Body of pancreas (tissue), 4 donors: ENCODE data around the gene FNDC3B. TPM values are rescaled to one million over a fixed set of nuclear protein-coding genes. Genes with fewer than 3 reads are reported as not detected.

Experiments used
- ATAC-seq: fragments of 150-250 bp; one replicate; pipeline ENCODE4 v1.9.1; 2016
- DNase-seq, 4 donors: peaks; one replicate each; pipeline ENCODE4 v3.0.0-alpha.2; 2019
- H3K27ac ChIP-seq, 4 donors: fragments of 200-600 bp; sonication (generic); 1 replicate in 3 of 4; 2 replicates in 1 of 4; pipeline versions ENCODE4 v1.5.1 to v1.6.1; 2016 to 2019; ENCODE audit warnings: mild to moderate bottlenecking in 1 of 4, mixed read lengths in 1 of 4, moderate library complexity in 1 of 4
- H3K27me3 ChIP-seq, 2 donors: fragments of 200-600 bp; sonication (generic); one replicate each; pipeline ENCODE4 v1.6.0; 2016; ENCODE audit warnings: mild to moderate bottlenecking in 1 of 2
- H3K36me3 ChIP-seq, 2 donors: fragments of 200-600 bp; sonication (generic); replicated peaks in 1 of 2; 2 replicates each; pipeline ENCODE4 v1.5.1; 2016; ENCODE audit warnings: low read depth in 2 of 2; ENCODE audit not compliant: insufficient read depth in 1 of 2
- H3K4me1 ChIP-seq: fragments of 200-600 bp; sonication (generic); one replicate; pipeline ENCODE4 v1.6.0; 2016
- H3K4me3 ChIP-seq, 2 donors: fragments of 200-600 bp; sonication (generic); 1 replicate in 1 of 2; 2 replicates in 1 of 2; pipeline ENCODE4 v1.5.1; 2016 to 2019
- H3K9me3 ChIP-seq, 3 donors: fragments of 200-600 bp; sonication (generic); 1 replicate in 2 of 3; 2 replicates in 1 of 3; pipeline ENCODE4 v1.5.1; 2016
- POLR2A ChIP-seq, 3 donors: fragments of 450-650 bp; IDR thresholded peaks; one replicate each; pipeline ENCODE4 v1.6.1; 2016; ENCODE audit warnings: antibody characterized with exemption in 3 of 3, mild to moderate bottlenecking in 2 of 3
- WGBS, 2 donors: methylation state at CpG; one replicate each; pipeline ENCODE4 v1.1.5; 2017; 5-methylcytosine and 5-hydroxymethylcytosine counted together
- intact Hi-C: fragments of 100-400 bp; cut with DNase I; formaldehyde crosslinking; loops from one replicate; pipeline ENCODE4 v1.15.1; 2023
- total RNA-seq, 2 donors: library from RNA; depleted of rRNA; stranded (reverse); fragments of >200 nt; gene quantifications; one replicate each; pipeline ENCODE4 v1.1.0, GENCODE V29; 2016
- TF ChIP-seq, protein P1 (sequence below), 7 experiments: fragments of 450-650 bp in 4 of 7; fragments of 200-600 bp in 3 of 7; sonication (generic) in 3 of 7; IDR thresholded peaks; one replicate each; pipeline ENCODE4 v1.5.1; 2016 to 2019; ENCODE audit warnings: antibody characterized with exemption in 7 of 7

FNDC3B gene
- total RNA-seq, 2 donors from 2014 or later: 64.3 to 86.0 TPM

DNA sequence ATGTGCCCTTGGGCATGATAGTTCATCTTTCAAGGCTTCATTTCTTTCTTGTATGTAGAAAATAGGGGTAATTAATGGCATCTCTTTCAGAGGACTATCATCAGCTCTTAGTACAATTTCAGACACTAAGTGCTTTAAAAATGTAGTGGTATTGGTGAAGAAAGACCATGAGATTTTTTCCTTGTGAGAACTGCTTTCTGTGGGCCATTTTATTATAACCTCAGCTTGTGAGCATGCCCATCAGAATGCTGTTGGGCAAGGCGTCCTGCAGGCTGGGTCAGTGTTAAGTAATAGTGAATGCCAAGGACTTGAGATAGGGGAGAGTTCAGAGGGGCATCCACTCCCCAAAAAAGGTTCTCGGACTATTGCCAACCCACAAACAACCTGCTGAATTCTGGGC, 221.0 kb downstream of the FNDC3B start:
- H3K27ac ChIP-seq: no peak overlapping the region
- TF ChIP-seq POLR2A (IDR thresholded peaks at IDR 0.05): no peak
- H3K9me3 ChIP-seq: no peaks in the 10 kb centered on the region
- peaks cover 27% of the 10 kb centered on the region for H3K4me1 ChIP-seq
- no peak overlapping the region for H3K4me3 ChIP-seq
- ATAC-seq (no peak), DNase-seq (no peak)
- intact Hi-C loops: no loop called here
- H3K36me3 ChIP-seq: peaks cover 0 to 3% of the 10 kb centered on the region in 2 donors
- no peaks in the 10 kb centered on the region for H3K27me3 ChIP-seq
- 78 to 93% methylated on average over 2 of the region's 2 CpGs for WGBS, 2 donors

DNA sequence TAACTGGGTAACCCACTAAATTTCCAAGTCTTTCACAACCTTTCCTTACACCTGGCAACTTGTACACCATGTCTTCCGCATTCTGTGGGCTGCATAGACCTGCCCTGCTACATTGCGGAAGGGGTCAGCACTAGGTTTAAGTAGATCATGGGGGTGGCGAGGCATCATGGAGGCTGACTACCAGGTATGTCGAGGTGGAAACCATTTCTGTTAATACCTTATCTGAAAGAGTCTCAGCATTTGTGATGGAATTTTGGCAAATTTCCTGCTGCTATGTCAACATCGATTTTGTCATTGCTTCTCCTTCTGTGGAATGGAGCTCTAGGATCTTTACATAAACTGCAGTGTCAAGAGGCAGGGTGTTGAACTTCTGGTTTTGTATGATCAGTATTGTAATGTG, 221.7 kb downstream of the FNDC3B start:
- no peak for TF ChIP-seq POLR2A (IDR thresholded peaks at IDR 0.05)
- TF ChIP-seq, protein P1, sequence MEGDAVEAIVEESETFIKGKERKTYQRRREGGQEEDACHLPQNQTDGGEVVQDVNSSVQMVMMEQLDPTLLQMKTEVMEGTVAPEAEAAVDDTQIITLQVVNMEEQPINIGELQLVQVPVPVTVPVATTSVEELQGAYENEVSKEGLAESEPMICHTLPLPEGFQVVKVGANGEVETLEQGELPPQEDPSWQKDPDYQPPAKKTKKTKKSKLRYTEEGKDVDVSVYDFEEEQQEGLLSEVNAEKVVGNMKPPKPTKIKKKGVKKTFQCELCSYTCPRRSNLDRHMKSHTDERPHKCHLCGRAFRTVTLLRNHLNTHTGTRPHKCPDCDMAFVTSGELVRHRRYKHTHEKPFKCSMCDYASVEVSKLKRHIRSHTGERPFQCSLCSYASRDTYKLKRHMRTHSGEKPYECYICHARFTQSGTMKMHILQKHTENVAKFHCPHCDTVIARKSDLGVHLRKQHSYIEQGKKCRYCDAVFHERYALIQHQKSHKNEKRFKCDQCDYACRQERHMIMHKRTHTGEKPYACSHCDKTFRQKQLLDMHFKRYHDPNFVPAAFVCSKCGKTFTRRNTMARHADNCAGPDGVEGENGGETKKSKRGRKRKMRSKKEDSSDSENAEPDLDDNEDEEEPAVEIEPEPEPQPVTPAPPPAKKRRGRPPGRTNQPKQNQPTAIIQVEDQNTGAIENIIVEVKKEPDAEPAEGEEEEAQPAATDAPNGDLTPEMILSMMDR (IDR thresholded peaks at IDR 0.05): no peak
- peaks cover 20% of the 10 kb centered on the region for H3K4me1 ChIP-seq
- no peaks in the 10 kb centered on the region for H3K27me3 ChIP-seq
- DNase-seq (no peak), ATAC-seq (no peak)
- no peak overlapping the region for H3K4me3 ChIP-seq
- WGBS, 2 donors: 65 to 74% methylated on average over 5 of the region's 5 CpGs
- intact Hi-C loops: no loop called here
- H3K36me3 ChIP-seq: peaks cover 0 to 3% of the 10 kb centered on the region in 2 donors
- H3K9me3 ChIP-seq: no peaks in the 10 kb centered on the region
- H3K27ac ChIP-seq: no peak overlapping the region

DNA sequence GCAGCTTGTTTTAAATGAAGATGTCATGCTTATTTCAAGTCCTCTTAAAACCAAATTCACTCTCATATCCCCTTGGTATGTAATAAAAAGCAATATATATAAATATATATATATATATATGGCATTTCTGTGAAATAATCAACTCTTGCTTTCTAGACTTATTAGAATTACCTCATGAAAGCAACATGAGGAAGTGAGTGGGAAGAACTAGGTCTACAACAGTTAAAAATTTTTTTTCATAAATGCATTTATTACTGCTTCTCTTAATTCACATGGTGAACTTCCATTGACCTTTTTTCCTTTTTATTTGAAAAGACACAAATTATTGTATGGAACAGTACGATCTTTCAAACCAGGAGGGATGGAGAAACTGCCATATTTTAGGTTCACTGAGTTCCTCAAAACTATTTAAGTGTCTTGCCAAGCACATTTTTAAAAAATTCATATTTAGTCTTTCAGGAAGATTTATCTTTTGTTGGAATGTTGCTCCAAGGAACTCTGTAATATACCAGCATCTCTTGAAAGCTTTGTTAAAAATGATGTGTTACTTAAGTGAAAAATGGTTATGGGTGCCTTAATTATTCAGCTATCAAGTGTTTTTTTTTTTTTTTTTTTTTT, 223.7 kb downstream of the FNDC3B start:
- peaks cover 0 to 3% of the 10 kb centered on the region in 2 donors for H3K36me3 ChIP-seq
- TF ChIP-seq, protein P1 (IDR thresholded peaks at IDR 0.05): no peak
- no peak for TF ChIP-seq POLR2A (IDR thresholded peaks at IDR 0.05)
- ATAC-seq (no peak), DNase-seq (no peak)
- no peaks in the 10 kb centered on the region for H3K9me3 ChIP-seq
- H3K27ac ChIP-seq: no peak overlapping the region
- WGBS, 2 donors: 72 to 81% methylated on average over 1 of the region's 1 CpG
- peaks cover 11% of the 10 kb centered on the region for H3K4me1 ChIP-seq
- intact Hi-C loops: no loop called here
- H3K4me3 ChIP-seq: no peak overlapping the region
- H3K27me3 ChIP-seq: no peaks in the 10 kb centered on the region

DNA sequence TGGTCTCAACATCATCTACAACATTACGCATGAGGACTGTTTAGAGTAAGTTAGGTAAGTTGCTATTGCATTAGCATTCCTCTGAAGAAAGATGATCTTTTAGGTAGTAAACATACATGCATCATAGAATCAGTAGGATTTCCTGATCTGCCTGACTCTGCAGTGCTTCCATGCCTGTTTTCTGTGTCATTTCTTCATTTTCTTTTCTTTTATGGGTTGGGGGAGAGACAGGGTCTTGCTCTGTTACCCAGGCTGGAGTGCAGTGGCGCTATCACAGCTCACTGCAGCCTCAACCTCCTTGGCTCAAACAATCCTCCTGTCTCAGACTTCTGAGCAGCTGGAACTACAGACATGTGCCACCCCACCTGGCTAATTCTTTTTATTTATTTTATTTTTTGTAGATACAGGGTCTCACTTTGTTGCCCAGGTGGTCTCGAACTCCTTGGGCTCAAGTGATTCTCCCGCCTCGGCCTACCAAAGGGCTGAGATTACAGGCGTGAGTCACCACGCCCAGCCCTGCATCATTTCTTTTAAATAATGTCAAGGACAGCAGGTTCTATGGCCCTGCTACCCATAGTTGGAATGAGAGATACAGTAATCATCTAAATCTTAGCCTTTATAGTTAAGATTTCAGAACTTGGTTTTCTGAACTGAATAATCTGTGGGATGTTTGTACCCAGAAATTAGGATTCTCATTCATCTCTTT, 224.6 kb downstream of the FNDC3B start:
- ATAC-seq (no peak), DNase-seq (no peak)
- peaks cover 0 to 3% of the 10 kb centered on the region in 2 donors for H3K36me3 ChIP-seq
- H3K9me3 ChIP-seq: no peaks in the 10 kb centered on the region
- H3K4me1 ChIP-seq: peaks cover 11% of the 10 kb centered on the region
- no peak overlapping the region for H3K4me3 ChIP-seq
- 94 to 97% methylated on average over 7 of the region's 7 CpGs for whole genome bisulfite sequencing, 2 donors
- no peak overlapping the region for H3K27ac ChIP-seq
- TF ChIP-seq, protein P1 (IDR thresholded peaks at IDR 0.05): no peak
- TF ChIP-seq POLR2A (IDR thresholded peaks at IDR 0.05): no peak
- intact Hi-C loops: no loop called here
- H3K27me3 ChIP-seq: no peaks in the 10 kb centered on the region

DNA sequence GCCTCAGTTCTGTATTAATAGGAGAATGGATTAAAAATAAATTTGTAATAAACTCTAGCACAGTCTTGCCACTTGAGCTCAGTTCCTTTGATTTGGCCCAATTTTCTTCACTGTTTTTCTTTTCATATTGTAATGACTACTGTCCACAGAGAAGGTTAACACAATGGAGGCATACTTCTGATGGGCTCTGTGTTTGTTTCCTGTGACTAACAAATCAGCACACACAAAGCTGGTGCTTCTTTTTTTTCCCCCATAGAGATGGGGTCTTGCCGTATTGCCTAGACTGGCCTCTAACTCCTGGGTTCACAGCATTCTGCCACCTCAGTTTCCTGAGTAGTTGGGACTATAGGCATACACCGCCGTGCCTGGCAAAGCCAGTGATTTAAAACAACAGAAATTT, 226.7 kb downstream of the FNDC3B start:
- H3K9me3 ChIP-seq: no peaks in the 10 kb centered on the region
- TF ChIP-seq, protein P1 (IDR thresholded peaks at IDR 0.05): no peak
- no peak for TF ChIP-seq POLR2A (IDR thresholded peaks at IDR 0.05)
- ATAC-seq (no peak), DNase-seq (no peak)
- H3K27ac ChIP-seq: no peak overlapping the region
- H3K36me3 ChIP-seq: peaks cover 0 to 6% of the 10 kb centered on the region in 2 donors
- intact Hi-C loops: no loop called here
- no peaks in the 10 kb centered on the region for H3K27me3 ChIP-seq
- no peak overlapping the region for H3K4me3 ChIP-seq
- peaks cover 2% of the 10 kb centered on the region for H3K4me1 ChIP-seq
- 97 to 100% methylated on average over 3 of the region's 3 CpGs for WGBS, 2 donors
